CD4-positive, alpha-beta T cell treated with Interleukin-17A for 1 hour (primary cell): ENCODE measurements around the gene LTBR.
"Not testable (repeated sequence)": the region's sequence is repeated elsewhere in the genome, so short reads cannot be mapped to it uniquely, and the experiment has no call there.

Source experiments
- DNase-seq: peaks from one replicate; pipeline ENCODE4 v3.0.0-alpha.2; 2020

The LTBR gene

GRCh38 chr12:6383572-6384498 is at the start of gene LTBR:
TSS of gene LTBR (plus strand) at chr12:6384162. CDS start at chr12:6384359, 197 bp downstream.
- DNase-seq = peak; percentile 24

- no peak for DNase-seq
Measured at GRCh38 chr12:6334359-6334758, 49.6 kb upstream of the LTBR start.

GRCh38 chr12:6334940-6335450 is 49.0 kb upstream of the LTBR start:
- no peak for DNase-seq

GRCh38 chr12:6335451-6336078 is 48.4 kb upstream of the LTBR start:
- peak; percentile 87 for DNase-seq

GRCh38 chr12:6336079-6336888 is 47.7 kb upstream of the LTBR start:
- peak; percentile 51 for DNase-seq

GRCh38 chr12:6336889-6337853 is 46.8 kb upstream of the LTBR start:
- DNase-seq = peak; percentile 79

GRCh38 chr12:6337958-6338433 is 46.0 kb upstream of the LTBR start:
- DNase-seq = peak; percentile 31

GRCh38 chr12:6338536-6338935 is 45.4 kb upstream of the LTBR start:
- not testable (repeated sequence) for DNase-seq

GRCh38 chr12:6338955-6339354 is 45.0 kb upstream of the LTBR start:
- no peak for DNase-seq

GRCh38 chr12:6340032-6340638 is 43.8 kb upstream of the LTBR start:
- peak; percentile 55 for DNase-seq

- DNase-seq = no peak
Measured at GRCh38 chr12:6340745-6341416, 43.1 kb upstream of the LTBR start.

GRCh38 chr12:6341417-6342139 is 42.4 kb upstream of the LTBR start, which contains the start of gene TNFRSF1A:
TSS of gene TNFRSF1A (minus strand) at chr12:6342076. CDS start at chr12:6341814, 262 bp downstream.
- DNase-seq = peak; percentile 57

- DNase-seq = no peak
Measured at GRCh38 chr12:6342140-6342889, 41.6 kb upstream of the LTBR start.

- no peak for DNase-seq
Measured at GRCh38 chr12:6343518-6343917, 40.4 kb upstream of the LTBR start.

- DNase-seq = not testable (repeated sequence)
Measured at GRCh38 chr12:6344101-6344660, 39.8 kb upstream of the LTBR start.

- no peak for DNase-seq
Measured at GRCh38 chr12:6345319-6346091, 38.5 kb upstream of the LTBR start.

- DNase-seq = no peak
Measured at GRCh38 chr12:6346235-6346832, 37.6 kb upstream of the LTBR start.
